GM21723 (cell line): ENCODE data around the gene SNTA1.
"Not testable (repeated sequence)": the region's sequence is repeated elsewhere in the genome, so short reads cannot be mapped to it uniquely, and the experiment has no call there.

Experiments used
- ATAC-seq: cut with Tn5 transposase; IDR thresholded peaks from one replicate; pipeline ENCODE4 v1.9.1; 2021; ENCODE audit warnings: mild to moderate bottlenecking, moderate library complexity; ENCODE audit not compliant: unreplicated experiment

The SNTA1 gene

DNA sequence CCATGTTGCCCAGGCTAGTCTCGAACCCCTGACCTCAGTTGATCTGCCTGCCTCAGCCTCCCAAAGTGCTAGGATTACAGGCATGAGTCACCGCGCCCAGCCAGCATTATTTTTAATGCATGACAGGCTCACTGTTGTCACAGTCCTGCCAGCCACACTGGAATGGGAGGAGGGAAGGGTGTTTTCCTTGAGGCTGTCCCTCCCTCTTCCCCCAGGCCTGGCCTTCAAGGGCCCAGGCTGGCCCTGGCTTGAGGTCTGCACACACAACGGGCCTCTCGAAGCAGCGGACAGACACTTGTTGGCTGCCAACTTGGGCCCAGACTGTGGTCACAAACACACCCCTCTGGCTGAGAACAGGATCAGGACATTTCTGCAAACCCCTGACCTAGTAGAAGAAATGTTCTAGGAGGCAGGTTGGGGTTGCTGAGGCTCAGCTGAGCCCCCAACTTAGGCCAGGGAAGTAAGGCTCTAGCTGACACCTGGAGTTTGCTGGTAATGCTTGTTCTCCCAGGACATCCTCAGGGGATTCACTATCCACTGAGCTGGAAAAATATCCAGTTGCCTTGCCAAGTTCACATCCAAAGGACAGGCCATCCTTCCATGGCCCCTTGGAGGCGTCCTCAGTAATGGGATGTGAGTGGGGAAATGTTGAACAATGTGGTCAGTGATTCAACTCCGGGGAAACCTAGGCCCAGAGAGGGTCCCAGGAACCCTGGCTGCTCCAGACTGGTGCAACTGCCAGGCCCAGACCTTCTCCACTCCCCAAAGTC lies 9.9 kb downstream of the SNTA1 start:
- ATAC-seq: no peak

DNA sequence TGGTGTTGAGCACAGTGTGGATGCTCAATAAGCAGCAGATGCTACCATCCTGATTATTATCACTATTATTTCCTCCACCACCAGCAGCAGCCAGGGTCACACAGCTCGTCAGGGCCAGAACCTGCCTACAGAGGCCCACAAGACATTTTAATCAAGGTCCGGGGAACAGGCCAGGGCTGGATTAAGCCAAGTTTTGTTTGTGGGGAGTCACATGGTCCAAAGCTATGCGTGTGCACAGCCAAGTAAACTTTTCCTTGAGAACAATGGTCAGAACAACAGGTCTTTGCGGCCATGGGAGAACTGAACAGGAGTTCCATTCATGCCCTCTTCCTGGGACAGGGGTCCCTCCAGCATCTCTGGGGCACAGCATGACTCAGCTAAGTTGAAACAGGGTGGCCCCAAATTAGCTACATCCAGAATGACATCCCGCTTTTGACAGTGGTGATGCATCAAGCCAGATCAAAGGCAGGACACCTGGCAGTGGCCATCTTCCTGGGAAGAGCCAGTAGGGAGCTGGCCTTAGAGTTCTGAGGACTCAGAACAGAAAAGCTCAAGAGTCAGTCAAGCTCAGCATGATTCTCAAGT lies 11.7 kb downstream of the SNTA1 start:
- ATAC-seq: no peak

DNA sequence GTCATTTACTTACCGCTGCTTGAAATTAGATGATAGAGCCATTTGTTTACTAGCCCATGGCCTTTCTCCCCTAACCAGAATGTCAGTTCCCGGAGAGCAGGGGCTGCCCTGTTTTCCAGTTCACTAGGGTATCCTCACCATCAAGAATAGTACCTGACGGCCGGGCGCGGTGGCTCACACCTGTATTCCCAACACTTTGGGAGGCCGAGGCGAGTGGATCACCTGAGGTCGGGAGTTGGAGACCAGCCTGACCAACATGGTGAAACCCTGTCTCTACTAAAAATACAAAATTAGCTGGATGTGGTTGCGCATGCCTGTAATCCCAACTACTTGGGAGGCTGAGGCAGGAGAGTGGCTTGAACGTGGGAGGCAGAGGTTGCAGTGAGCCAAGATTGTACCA lies 19.7 kb downstream of the SNTA1 start:
- not testable (repeated sequence) for ATAC-seq

DNA sequence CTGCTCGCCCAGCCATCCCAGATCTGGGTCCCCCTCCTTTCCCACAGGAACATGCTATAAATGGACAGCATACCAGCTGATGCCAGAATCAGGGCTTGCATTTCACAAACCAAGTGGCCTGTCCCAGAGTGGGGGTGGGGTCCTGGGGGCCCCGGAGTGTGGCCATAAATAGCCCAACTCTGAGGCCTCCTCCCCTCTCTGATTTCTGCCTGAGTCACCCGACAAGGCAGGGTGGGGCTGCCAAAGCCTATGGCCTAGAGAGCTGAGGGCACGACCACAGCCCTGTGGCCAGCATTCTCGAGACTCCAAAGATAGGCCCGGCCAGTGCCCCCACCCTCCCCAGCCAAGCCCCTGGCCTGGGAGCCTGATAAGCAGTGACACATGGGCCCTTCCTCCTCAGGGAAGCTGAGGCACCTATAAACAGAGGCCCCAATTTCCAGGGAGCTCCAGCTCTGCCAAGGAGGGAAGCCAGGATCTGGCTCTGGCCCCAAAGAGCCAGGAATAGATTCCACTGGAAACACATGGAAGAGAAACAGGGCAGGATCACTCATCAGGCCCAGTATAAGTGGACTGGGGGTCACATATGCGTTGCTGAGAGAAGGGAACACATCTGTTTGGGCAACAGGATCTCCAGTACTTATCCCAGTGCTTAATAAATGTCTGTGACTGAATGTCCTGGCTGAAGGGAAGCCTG lies 20.3 kb downstream of the SNTA1 start:
- no peak for ATAC-seq

DNA sequence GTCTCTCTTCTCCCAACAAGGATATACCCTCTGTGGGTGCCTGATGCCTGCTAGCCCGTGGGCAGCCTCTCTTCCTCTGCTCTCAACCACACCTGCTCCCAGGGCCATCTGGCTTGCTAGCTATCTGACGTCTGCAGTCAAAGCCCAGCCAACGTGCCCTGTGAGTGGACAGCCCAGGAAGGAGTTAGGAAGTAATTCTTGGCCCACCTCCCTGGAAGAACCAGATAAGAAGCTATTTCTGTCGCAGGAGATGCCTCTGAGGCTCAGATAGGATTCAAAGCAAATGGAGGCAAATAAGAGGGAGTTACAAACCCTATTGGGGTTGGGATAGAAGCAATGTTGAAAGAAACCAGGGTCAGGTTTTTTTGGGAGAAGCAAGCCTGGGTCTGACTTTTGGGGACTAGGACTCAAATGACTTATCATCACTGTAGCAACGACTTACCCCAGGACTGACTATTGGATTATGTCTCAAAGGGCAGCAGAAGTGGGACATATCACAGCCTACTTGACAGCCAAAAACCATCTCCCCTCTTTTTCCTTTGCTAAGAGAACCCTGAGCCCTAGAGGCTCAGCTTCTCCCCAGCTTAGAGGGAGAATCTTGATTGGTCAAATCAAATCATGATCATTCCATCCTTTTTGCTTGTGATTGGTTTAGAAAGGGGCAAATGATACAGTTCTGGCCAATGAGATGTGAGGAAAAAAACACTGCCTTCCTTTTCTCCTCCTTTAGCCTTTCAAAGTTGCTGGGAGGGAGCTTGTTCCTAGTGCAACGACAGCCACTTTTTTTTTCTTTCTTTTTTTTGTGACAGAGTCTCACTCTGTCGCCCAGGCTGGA lies 24.2 kb downstream of the SNTA1 start:
- no peak for ATAC-seq

DNA sequence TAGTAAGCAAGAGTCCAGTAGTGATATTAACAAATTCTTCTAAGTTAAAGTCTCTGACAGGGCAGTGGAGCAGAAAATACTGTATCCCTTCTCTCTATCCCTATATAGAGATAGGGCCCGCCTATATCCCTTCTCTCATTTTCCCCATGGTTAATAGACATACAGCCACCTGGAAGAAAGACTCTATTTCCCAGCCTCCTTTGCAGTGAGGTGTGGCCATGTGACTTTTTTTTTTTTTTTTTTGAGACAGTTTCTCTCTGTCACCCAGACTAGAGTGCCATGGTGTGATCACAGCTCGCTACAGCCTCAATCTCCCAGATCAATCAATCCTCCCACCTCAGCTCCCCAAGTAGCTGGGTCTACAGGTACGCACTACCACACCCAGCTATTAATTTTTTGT lies 25.5 kb downstream of the SNTA1 start:
- no peak for ATAC-seq

DNA sequence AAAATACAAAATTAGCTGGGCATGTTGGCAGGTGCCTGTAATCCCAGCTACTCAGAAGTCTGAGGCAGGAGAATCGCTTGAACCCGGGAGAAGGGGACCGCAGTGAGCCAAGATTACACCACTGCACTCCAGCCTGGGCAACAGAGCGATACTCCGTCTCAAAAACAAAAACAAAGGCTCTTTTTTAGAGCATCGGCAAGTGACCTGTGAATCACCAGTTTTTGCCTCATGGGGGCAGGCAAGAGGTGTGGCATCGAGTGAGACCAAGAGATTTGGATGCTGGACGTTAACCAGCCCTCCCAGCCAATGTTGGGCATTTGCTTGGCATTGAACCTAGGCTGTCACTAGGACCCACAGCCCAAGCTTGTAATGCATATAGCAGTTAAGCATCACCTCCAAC lies 27.6 kb downstream of the SNTA1 start:
- ATAC-seq: no peak

DNA sequence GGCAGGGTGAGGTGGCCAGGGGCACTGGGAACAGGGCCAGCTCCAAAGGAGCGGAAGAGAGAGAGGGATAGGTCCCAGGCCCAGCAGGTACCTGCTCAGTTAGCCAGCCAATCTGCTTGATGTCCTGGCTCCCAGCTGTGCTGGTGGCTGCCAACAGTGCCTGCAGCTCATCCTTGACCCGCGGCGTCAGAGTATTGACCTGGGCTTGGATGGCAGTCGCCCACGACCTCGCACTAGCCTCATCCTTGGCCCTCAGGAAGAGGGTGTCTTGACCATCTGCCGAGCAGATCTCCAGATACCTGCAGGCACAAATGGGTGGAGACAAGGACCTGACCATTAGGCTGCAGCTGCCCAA lies 31.1 kb downstream of the SNTA1 start:
- ATAC-seq: no peak

DNA sequence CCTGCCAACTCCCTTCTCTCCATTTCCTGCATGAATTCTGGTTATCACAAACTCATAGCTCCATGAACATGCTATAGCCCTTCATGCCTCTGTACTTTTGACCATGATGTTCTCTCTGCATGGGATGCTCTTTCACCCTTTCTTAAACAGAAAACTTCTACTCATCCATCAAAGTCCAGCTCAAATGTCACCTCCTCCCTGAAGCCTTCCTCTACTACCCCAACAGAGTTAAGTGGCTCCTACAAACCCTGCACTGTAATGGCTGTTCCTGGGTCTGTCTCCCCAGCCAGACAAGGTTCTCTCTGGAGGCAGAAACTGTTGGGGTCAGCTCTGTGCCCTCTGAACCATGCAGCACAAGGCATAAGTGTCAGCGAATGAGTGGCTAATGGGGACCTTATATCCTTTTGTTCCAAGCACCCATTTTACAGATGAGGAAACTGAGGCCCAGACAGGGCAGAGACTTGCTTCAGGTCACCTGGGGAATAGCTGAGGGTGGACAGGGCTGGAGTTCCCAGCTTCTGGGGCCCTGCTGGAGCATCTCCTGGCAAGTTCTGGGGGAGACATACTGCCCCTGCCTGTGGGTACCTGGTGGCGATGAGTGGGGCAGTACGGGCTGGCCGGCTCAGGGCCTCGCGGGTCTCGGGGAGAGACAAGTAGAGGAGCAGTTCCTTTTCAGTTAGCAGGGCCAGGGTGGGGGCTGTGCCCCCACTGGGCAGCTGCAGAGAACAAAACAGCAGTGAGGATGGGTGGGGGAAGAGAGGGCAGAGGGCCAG lies 31.7 kb downstream of the SNTA1 start:
- no peak for ATAC-seq

DNA sequence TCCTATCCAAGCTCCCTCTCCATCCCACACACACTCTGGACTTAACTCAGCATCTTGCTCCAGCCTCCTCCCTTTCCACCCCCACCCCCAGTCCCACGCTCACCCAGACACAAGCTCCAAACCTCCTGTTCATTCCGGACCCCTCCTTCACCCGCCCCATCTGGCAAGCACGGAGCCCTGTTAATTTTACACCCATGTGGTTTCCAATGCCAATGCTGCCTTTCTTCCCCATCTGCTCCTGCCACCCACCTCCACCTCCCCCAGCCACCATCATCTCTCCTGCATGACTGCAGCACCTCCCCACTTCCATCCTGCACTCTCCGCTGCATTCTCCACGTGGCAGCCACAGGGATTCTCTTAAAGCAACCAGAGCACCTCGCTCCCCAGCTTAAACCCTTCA lies 32.3 kb downstream of the SNTA1 start:
- no peak for ATAC-seq

DNA sequence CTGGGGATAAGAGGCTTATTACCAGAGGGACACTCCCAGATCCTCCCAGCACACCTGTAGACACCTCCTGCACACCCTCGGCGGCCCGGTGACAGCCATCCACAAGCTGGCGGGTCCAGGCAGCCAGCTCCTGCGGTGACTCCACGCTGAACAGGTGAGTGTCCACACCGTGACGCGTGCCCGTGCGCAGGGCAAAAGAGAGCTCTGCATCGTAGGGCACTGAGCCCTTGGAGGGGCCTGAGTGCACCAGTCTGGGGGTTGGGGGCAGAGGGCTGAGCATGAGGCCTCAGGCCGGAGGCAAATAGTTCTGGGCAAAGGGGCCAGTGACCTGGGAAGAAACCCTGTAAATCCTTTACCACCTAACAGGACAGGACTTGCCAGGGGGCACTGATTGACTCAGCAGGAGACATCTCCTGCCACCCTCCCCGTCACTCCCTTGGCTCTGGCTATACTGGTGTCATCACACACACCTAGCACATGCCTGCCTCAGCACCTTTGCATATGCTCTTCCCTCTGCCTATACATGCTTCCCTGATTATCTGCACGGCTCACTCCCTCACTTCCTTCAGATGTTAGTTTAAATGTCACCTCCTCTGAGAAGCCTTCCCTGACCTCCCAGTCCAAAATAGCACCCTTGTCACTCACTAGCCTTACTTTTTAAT lies 33.4 kb downstream of the SNTA1 start:
- no peak for ATAC-seq

DNA sequence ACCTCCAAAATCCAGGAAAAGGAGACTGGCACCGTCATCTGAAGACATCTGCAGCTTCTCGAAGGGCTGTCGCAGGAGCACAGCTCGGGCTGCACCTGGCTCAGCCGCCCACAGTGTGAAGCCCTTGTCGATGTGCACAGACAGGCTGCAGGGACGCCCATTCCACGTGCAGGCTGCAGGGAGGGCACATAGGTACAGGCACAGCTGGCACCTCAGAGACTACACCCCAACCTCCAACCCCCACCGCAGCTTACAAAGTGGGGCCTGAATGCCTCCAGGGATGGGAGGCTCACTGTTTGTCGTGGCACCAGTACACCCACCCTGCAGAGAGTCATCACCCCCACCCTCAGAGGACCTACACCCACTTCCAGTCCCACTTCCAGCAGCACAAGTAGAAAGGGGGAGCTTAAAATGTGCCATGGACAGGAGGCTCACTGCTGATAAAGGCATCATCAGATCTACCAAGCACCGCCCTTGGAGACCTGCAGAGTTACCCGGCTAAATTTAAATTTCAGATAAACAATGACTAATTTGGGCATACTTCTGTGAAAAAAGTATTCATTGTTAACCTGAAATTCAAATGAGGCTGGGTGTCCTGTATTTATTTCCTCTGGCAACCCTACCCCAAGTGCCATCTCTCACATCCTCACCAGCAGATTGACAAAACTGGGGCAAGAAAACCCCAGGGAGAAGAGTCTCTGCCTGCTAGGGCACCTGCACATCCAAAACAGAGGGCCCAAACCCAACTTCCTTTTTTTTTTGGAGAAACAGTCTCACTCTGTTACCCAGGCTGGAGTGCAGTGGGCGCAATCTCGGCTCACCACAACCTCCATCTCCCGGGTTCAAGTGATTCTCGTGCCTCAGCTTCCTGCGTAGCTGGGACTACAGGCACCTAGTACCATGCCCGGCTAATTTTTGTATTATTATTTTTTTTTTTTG lies 34.6 kb downstream of the SNTA1 start:
- ATAC-seq: no peak

DNA sequence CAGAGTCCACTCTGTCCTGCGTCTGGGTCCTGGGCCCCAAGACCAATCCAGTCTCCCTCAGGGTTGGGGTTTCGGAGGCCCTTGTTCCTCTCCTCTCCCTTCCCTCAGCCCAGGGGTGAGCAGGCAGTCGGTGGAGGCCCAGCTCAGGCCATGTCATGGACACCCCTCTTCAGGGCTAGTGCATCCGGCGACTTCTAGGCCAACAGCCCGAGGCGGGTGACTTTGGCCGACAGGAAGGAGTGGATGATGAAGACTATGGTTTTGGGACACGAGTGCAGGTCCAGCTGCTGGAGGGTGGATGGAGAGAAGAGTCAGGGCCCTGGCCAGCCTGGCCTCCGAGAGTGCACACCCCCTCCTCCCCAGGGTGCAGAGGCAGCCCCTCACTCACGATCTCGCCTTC lies 35.2 kb downstream of the SNTA1 start:
- no peak for ATAC-seq

DNA sequence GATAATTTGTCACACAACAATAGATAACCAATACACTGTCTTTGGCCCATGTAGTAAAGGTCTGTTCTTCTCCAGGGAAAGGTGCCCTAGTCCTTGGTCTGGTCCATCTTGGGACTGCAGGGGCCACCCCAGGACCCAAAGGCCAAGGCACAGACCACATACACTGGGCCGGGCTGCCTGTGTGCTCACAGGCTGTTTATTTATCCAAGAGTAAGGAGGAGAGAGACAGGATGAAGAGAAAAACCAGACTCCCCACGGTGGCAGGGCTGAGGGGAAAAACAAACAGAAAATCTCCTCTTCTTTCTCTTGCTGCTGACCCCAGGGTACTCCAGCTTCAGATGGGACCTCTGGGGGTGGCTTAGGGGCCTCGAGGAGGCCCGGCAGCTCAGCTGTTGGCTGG lies 35.8 kb downstream of the SNTA1 start:
- no peak for ATAC-seq

DNA sequence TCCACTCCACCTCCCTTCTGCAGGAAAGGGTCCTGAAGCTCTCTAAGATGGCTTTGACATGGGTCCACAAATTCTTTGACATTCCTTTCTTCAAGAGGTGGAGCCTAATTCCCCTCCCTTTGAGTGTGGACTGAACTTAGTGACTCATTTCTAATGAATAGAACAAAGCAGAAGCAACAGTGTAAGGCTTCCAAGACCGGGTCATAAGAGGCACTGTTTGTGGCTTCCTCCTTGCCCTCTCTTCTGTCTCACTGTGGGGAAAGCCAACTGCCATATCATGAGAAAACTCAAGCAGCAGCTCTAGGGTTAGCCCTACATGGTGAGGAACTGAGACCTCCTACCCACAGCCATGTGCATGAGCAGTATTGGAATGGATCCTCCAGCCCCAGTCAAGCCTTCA lies 36.3 kb downstream of the SNTA1 start:
- no peak for ATAC-seq

DNA sequence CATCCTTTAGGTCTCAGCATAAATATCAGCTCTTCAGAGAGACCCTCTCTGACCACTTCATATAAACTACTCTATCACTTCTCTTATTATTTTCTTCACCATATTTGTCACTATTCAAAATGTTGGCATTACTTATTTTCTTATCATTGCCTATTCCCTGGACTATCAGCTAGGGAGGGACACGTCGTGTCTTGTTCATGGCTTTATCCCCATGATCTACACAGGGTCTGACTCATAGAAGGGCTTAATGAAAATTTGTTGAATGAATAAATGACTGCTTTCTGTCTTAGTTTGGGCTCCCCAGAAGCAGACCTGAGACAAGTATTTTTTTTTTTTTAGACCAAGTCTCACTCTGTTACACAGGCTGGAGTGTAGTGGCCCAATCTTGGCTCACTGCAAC lies 39.3 kb downstream of the SNTA1 start:
- no peak for ATAC-seq

DNA sequence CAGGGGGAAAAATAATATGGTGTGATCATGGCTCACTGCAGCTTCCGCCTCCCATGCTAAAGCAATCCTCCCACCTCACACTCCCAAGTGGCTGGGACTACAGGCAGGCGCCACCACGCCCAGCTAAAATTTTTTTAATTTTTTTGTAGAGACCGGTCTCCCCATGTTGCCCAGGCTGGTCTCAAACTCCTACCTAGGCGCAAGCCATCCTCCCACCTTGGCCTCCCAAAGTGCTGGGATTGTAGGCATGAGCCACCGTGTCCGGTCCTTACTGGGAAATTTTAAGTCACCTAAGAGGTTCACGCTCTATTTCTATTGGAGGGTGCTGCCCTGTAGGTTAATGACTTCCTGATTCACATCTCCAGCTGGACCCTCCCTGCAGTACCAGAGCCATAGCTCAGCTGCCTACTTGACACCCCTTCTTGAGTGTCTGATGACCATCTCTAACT lies 41.6 kb downstream of the SNTA1 start:
- no peak for ATAC-seq

DNA sequence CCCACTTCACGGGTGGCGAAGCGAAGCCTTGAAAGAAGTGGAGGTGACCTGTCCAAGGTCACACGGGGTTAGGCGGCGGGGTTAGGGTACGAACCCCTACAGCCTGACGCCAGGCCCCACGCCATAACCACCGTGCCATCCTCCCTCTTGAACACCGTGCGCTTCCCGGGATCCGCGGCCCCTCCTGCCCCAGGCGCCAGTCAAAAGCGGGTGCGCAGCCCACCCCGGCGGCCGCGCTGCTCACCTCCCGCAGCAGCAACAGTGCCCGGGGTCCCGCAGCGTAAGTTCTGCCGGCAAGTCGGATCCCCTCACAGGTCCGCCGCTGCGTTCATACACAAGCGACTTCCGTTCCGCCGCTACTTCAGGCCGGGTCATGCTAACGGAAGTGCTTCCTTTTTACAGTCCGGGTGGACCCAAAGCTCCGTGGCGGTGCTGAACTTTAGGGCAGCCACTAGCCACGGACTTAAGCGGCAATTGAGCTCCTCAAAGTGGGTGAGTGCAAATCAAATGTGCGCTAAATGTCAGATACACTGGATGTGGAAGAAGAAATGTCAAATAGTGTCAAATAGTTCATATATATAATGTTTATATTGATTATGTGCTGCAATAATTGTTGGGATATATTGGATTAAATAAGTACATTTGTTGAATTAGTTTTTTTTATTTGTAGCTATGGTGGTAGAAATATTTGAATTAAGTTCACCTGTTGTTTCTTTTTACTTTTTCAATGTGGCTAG lies 42.2 kb downstream of the SNTA1 start, which contains the start of gene CDK5RAP1:
CDK5RAP1 (minus strand) TSS at position 336 of the 737 bp plus-strand sequence. CDS start 4,455 bp downstream, outside the sequence.
- peak; percentile 88 for ATAC-seq
